CD4-positive, alpha-beta T cell treated with Interleukin-4 for 4 hours (primary cell): Measurements from ENCODE around the gene DDX1.
"Not testable (repeated sequence)": the region's sequence is repeated elsewhere in the genome, so short reads cannot be mapped to it uniquely, and the experiment has no call there.

Experiments used
- DNase-seq: peaks from one replicate; pipeline ENCODE4 v3.0.0-alpha.2; 2020

DDX1 gene

GRCh38 chr2:15618449-15618855 lies 26.8 kb downstream of the DDX1 start:
- no peak for DNase-seq

DNA sequence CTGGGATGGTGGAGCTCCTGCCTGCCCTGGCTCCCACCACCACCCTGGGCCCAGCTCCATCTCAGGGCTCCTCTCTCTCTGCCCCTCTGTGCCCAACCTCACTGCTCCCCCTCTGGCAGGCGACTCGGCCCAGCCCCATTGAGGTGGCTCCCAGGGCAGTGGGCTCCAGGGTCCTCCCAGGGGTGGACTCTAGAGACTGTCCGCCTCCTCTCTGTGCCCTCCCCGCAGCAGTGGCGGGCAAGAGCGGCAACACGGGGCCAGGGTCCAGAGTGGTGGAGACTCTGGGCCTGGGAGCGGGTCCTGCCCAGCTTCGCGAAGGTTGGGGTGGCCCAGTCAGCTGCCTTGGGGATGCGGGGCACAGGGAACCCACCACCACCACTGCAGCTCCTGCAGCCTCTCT lies 27.4 kb downstream of the DDX1 start:
- no peak for DNase-seq

DNA sequence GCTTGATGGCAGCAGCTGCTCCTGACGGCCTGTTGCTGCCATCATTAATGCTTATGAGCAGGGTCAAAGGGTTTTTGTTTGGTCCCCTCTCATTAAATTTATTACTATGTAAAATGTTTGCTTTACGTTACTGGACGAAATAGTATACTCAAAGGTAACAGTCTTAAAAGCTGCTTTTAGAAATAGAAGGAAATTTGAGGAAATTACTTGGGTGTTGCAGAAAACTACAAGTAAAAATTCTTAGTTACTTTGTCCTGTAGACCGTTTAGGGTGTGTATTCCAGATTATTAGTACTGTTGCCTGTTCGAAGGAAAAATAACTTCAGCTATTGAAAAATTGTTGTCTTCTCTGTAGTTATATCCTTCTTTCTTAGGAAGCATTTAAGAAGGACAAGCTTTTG lies 27.8 kb downstream of the DDX1 start:
- no peak for DNase-seq

DNA sequence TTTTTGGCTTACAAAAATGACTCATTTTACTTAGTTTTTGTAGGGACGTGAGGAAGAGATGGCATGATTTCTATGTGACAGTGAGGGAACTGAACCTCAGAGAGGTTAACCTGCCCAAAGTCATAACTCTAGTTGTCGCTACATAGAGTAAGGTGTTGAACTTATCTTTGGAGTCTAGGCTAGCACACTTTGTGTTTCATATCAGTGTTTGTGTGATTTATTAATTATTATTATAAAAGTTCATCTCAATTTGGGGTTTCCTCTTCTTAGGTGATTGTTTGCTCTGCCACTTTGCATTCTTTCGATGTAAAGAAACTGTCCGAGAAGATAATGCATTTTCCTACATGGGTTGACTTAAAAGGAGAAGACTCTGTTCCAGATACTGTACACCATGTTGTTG lies 28.3 kb downstream of the DDX1 start:
- no peak for DNase-seq

DNA sequence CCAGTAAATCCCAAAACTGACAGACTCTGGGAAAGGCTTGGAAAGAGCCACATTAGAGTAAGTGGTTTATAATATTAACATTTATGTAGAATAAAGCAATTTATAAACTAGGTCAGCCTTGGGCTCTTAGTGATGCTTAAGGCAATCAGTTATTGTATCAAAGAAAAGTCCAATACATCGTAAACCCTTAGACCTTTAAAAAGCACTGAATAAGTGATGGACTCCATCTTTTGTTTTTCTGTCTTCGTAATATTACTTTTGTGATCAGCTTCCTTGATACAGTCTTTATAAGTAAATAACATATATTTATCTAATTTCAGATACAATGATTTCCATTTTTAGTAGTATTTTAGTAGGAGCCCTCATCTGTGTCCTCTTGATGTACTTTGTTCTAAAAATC lies 28.7 kb downstream of the DDX1 start:
- no peak for DNase-seq

GRCh38 chr2:15620857-15621471 lies 29.3 kb downstream of the DDX1 start:
- DNase-seq, result no peak

- DNase-seq, result not testable (repeated sequence)
Observed at GRCh38 chr2:15621472-15621870, 29.8 kb downstream of the DDX1 start.

DNA sequence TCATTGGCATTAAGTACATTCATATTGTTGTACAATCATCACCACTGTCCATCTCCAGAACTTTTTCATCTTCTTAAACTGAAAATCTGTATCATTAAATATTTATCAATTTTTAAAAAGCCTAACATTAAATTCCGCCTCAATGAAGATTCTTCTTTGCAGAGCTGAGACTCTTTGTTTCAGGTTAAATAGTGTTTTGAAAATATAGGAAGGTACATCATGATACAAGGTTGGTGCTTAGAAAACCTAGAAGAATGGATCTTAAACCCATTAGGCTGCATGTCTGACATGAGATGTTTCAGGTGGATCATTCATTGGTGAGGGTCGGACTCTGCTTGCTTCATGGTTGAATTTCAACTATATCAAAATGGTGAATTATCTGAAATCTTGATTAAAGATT lies 30.5 kb downstream of the DDX1 start:
- no peak for DNase-seq

- DNase-seq, result no peak
Observed at GRCh38 chr2:15622614-15623480, 31.2 kb downstream of the DDX1 start.

DNA sequence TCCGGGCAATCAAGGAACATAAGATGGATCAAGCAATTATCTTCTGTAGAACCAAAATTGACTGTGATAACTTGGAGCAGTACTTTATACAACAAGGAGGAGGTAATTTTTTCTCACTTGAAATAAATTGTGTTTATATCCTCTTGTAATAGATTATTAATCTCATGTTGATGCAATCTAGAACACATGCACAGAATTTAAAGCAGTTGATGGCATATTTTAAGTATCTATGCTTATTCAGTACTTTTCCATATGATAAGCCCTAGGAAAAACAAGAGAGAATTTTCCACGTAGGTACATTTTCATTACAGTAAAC lies 31.8 kb downstream of the DDX1 start:
- no peak for DNase-seq

DNA sequence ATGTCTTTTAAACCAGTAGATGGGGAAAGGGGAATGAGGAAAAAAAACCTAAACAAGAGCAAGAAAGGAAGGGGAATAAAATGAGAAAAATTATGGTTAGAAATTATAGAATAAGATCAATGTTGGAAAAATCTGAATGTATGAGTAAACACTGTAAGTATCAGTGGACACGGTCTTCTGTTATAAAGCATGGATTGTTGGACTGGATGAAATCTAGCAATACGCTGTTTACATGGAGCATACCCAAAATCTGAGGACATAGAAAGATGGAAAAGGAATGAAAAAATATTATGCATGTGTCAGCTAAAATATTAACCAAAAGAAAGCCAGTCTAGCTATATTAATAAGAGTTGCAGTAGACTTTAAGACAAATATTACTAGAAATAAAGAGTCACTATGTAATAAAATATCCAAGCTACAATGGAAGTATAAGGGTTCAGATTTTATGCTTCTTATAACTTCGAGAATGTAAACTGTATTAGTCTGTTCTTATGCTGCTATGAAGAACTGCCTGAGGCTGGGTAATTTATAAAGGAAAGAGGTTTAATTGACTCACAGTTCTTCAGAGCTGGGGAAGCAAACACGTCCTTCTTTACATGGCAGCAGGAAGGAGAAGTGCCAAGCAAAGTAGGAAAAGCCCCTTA lies 32.4 kb downstream of the DDX1 start:
- no peak for DNase-seq

DNA sequence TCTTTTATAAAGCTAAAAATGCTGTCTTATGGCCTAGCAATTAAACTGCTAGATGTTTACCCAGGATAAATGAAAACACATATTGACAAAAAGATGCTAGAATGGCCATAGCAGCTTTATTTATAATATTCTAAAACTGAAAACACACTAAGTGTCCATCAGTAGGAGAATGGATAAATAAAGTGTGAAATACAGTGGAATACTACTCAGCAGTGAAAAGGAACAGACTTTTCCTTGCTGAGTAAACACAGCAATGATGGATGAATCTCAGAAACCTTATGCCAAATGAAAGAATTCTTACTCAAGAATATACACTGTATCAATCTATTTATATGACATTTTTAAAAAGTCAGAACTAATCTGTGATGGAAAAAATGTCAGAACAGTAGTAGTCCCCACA lies 33.2 kb downstream of the DDX1 start:
- DNase-seq, result no peak

GRCh38 chr2:15625344-15626036 lies 33.8 kb downstream of the DDX1 start:
- DNase-seq, result no peak

GRCh38 chr2:15626126-15626525 lies 34.5 kb downstream of the DDX1 start:
- DNase-seq, result no peak

GRCh38 chr2:15626967-15627366 lies 35.3 kb downstream of the DDX1 start:
- DNase-seq, result no peak

DNA sequence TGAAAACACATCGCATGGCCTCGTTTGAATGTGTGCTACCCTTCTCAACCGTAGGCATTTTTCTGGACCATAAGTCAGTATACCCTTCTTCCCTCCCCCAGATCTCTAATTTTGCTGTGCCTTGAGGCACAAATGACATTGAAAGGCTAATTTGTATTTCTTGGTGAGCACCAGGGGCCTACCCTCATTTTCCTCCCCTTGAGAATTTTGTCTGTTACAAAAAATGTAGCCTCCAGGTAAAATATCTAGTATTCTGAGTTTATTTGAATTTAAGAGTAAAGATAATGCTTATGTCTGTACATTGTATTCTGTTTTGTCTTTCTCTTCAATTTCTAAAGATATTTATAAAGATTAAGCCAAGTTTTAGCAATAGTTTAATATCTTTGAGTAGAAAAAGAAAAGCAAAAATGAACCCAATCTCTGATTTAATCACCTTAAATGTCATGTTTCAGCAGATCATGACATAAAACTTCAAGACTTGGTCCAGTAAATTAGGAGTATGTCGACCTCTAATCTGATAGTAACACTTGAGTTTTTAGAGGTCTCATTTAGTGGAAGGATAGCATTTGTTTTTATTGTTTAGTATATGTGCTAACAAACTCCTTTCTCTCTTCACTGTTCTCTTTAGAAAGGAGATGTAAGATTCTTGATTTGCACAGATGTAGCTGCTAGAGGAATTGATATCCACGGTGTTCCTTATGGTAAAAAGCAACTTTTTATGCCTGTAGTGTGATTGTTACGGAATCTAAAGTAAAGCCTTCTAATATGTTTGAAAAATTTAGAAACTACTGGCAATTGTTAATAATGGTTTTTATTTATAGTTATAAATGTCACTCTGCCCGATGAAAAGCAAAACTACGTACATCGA lies 36.4 kb downstream of the DDX1 start:
- DNase-seq, result no peak

DNA sequence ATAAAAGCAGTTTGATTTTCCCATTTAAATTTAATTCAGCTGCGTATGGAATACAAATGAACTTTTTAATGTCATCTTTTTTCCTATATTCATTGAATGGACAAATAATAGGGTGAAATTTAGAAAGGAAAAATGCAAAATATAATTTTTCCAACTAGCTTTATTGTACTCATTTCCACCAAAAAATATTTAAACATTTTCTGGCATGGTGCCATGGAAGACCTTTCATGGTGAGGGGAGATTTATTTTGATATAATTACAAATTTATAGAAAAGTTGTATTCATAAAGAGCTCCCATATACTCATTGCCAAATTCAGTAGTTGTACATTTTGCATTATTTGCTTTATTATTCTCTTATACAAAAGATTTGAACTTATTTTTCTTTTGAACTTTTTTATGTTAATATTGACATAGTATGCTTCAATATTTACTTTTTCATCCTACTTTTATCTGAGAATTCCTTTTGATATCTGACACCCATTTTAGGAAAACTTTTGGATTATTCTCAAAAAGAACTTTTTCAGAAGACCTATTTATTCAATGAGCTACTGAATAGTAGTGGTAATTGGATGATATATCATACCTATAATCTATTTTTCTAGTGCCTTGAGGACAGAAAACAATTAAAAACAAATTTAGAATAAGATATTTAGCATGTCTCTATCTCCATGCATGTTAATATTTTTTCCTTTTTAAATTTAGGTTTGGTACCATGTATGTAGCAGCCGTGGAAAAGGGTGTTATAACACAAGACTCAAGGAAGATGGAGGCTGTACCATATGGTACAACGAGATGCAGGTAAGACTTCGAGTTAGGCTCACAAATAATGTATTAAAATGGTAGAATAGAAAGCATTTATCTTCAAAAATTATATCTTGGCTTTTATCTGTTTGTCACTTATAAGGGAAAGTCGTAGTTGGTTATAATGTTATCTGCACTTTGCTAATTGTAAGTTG lies 37.5 kb downstream of the DDX1 start:
- DNase-seq, result no peak

GRCh38 chr2:15630121-15630977 lies 38.7 kb downstream of the DDX1 start:
- DNase-seq, result no peak

GRCh38 chr2:15630978-15631719 lies 39.5 kb downstream of the DDX1 start:
- DNase-seq, result no peak

DNA sequence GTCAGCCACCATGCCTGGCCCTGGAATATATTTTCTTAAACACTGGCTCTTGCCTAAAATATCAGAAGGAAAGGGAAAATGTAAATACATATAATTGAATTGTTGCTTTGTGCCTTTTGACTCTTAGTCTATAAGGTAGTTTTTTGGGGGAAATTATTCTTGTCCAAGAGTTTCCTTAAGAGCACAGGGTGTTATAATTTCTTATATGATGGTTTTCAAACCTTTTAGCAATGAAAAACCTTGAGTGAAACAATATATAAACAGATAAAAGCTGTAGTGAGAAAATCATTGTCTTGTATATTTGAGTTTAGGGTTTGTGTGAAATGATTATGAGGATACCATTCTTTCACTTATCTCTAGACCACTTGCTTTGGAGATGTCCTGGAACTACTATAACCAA lies 40.2 kb downstream of the DDX1 start:
- DNase-seq, result no peak
